ENCODE measurements around the gene BBS12.

BBS12 gene

DNA sequence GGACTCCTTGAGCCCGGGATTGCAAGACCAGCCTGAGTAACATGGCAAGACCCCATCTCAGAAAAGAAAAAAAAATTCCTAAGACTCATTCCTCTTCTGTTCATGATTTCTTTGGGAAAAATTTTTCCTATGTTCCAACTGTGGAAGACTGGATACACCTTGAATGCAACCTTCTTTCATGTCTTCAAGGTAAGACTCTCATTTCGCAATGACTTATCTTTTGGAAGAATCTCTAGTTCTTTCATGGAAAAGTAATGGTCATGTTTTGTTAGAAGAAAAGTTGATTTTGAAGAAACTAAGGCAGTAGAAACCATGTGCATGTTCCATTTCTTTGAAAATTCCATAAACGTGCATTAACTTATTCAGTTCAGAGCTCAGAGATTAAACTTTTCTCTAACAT is 26.0 kb upstream of the BBS12 start:
- no peak overlapping the region for H3K4me3 ChIP-seq (ENCODE audit: insufficient read depth, low read length, poor library complexity, severe bottlenecking)
- H3K27ac ChIP-seq (ENCODE audit: low read depth, low read length), result no peak overlapping the region
- H3K9me2 ChIP-seq (replicated peaks; ENCODE audit: insufficient read depth, low read length), result no peaks in the 10 kb centered on the region
- TF ChIP-seq EZH2phosphoT487 (conservative IDR thresholded peaks at IDR 0.05; ENCODE audit: low read length), result no peak
- TF ChIP-seq, protein P1, sequence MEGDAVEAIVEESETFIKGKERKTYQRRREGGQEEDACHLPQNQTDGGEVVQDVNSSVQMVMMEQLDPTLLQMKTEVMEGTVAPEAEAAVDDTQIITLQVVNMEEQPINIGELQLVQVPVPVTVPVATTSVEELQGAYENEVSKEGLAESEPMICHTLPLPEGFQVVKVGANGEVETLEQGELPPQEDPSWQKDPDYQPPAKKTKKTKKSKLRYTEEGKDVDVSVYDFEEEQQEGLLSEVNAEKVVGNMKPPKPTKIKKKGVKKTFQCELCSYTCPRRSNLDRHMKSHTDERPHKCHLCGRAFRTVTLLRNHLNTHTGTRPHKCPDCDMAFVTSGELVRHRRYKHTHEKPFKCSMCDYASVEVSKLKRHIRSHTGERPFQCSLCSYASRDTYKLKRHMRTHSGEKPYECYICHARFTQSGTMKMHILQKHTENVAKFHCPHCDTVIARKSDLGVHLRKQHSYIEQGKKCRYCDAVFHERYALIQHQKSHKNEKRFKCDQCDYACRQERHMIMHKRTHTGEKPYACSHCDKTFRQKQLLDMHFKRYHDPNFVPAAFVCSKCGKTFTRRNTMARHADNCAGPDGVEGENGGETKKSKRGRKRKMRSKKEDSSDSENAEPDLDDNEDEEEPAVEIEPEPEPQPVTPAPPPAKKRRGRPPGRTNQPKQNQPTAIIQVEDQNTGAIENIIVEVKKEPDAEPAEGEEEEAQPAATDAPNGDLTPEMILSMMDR (IDR thresholded peaks at IDR 0.05; ENCODE audit: insufficient read depth, low read length, poor library complexity, severe bottlenecking), result no peak
- no peaks in the 10 kb centered on the region for H3F3A ChIP-seq (ENCODE audit: insufficient read depth)
- H3K36me3 ChIP-seq (ENCODE audit: low read length), result no peaks in the 10 kb centered on the region
- no peaks in the 10 kb centered on the region for H3K9me3 ChIP-seq (ENCODE audit: insufficient read depth, low read length)
- H4K20me1 ChIP-seq (ENCODE audit: low read depth, low read length), result no peaks in the 10 kb centered on the region
- no peak overlapping the region for H2AFZ ChIP-seq (ENCODE audit: low read depth, low read length, severe bottlenecking)
- no peak overlapping the region for H3K9ac ChIP-seq (ENCODE audit: low read length)
- no peaks in the 10 kb centered on the region for H3K27me3 ChIP-seq (ENCODE audit: low read length)
- H3K4me2 ChIP-seq (ENCODE audit: low read depth, low read length, poor library complexity, severe bottlenecking), result no peak overlapping the region
- no peaks in the 10 kb centered on the region for H3K79me2 ChIP-seq (ENCODE audit: insufficient read depth, low read length)

DNA sequence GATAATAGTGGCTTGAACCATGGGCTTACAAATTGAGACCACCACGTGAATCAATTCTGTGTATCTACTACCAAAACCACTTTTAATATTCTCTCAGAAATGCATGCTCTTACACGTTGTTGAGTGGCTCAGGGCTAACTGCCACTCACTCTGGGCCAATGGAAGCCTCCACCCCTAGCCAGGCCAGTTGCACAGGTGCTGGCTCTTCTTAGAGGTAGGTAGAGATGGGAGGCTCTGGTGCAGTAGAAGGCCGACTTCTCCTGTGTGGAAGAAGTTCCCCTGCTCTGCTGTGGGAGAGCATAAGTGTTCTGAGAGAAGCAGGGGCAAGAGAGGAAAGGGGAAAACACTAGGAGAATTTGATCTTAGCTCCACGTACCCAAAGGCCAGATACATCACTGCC is 25.0 kb upstream of the BBS12 start:
- Histone ChIP-seq H3K9me3 (ENCODE audit: insufficient read depth, low read length) (no peaks in the 10 kb centered on the region), H4K20me1 (ENCODE audit: low read depth, low read length) (no peaks in the 10 kb centered on the region), H3K27me3 (ENCODE audit: low read length) (no peaks in the 10 kb centered on the region), H3K4me3 (ENCODE audit: insufficient read depth, low read length, poor library complexity, severe bottlenecking) (no peak overlapping the region), H3F3A (ENCODE audit: insufficient read depth) (no peaks in the 10 kb centered on the region), H3K36me3 (ENCODE audit: low read length) (no peaks in the 10 kb centered on the region), H2AFZ (ENCODE audit: low read depth, low read length, severe bottlenecking) (no peak overlapping the region), H3K4me2 (ENCODE audit: low read depth, low read length, poor library complexity, severe bottlenecking) (no peak overlapping the region), H3K79me2 (ENCODE audit: insufficient read depth, low read length) (no peaks in the 10 kb centered on the region), H3K9ac (ENCODE audit: low read length) (no peak overlapping the region), H3K27ac (ENCODE audit: low read depth, low read length) (no peak overlapping the region), H3K9me2 (replicated peaks; ENCODE audit: insufficient read depth, low read length) (no peaks in the 10 kb centered on the region)
- no peak for TF ChIP-seq EZH2phosphoT487 (conservative IDR thresholded peaks at IDR 0.05; ENCODE audit: low read length)
- TF ChIP-seq, protein P1 (IDR thresholded peaks at IDR 0.05; ENCODE audit: insufficient read depth, low read length, poor library complexity, severe bottlenecking), result no peak

DNA sequence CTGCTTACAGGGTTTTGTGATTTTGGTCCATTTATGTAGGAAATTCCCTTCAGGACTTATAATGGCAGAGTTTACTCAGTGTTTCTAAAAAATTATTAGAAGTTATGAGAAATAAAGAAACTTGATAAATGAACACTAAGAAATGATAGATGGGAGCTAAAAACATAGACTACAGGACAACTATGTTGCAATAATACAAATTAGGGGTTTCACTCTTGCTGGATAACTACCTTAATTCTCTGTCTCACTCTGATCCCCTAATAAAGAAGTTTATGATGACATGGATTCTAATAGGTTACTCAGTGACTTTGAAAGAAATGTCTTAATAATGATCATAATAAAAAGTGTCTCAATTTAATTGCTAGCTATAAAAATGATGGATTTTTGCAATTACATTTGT is 23.3 kb upstream of the BBS12 start:
- Histone ChIP-seq H2AFZ (ENCODE audit: low read depth, low read length, severe bottlenecking) (no peak overlapping the region), H3K79me2 (ENCODE audit: insufficient read depth, low read length) (no peaks in the 10 kb centered on the region), H3K9ac (ENCODE audit: low read length) (no peak overlapping the region), H3K36me3 (ENCODE audit: low read length) (no peaks in the 10 kb centered on the region), H3K4me3 (ENCODE audit: insufficient read depth, low read length, poor library complexity, severe bottlenecking) (no peak overlapping the region), H3K4me2 (ENCODE audit: low read depth, low read length, poor library complexity, severe bottlenecking) (no peak overlapping the region), H4K20me1 (ENCODE audit: low read depth, low read length) (no peaks in the 10 kb centered on the region), H3K27me3 (ENCODE audit: low read length) (no peaks in the 10 kb centered on the region), H3K27ac (ENCODE audit: low read depth, low read length) (no peak overlapping the region), H3F3A (ENCODE audit: insufficient read depth) (no peaks in the 10 kb centered on the region), H3K9me2 (replicated peaks; ENCODE audit: insufficient read depth, low read length) (no peaks in the 10 kb centered on the region), H3K9me3 (ENCODE audit: insufficient read depth, low read length) (no peaks in the 10 kb centered on the region)
- TF ChIP-seq, protein P1 (IDR thresholded peaks at IDR 0.05; ENCODE audit: insufficient read depth, low read length, poor library complexity, severe bottlenecking), result no peak
- TF ChIP-seq EZH2phosphoT487 (conservative IDR thresholded peaks at IDR 0.05; ENCODE audit: low read length), result no peak

Measured in SU-DHL-6 (cell line).